Measurements from ENCODE around the gene BIVM.

The BIVM gene

DNA sequence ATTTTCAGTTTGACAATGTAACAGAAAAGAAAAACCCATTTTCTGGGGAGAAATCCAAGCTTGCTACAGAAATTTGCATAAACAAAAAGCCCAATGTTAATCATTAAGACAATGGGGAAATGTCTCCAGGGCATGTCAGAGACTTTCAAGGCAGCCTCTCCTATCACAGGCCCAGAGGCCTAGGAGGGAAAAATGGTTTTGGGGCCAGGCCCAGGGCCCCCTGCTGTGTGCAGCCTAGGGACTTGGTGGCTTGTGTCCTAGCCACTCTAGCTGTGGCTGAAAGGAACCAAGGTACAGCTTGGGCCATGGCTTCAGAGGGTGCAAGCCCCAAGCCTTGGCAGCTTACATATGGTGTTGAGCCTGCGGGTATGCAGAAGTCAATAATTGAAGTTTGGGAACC is 17.3 kb upstream of the BIVM start:
- no peak for ATAC-seq
- TF ChIP-seq, protein P1, sequence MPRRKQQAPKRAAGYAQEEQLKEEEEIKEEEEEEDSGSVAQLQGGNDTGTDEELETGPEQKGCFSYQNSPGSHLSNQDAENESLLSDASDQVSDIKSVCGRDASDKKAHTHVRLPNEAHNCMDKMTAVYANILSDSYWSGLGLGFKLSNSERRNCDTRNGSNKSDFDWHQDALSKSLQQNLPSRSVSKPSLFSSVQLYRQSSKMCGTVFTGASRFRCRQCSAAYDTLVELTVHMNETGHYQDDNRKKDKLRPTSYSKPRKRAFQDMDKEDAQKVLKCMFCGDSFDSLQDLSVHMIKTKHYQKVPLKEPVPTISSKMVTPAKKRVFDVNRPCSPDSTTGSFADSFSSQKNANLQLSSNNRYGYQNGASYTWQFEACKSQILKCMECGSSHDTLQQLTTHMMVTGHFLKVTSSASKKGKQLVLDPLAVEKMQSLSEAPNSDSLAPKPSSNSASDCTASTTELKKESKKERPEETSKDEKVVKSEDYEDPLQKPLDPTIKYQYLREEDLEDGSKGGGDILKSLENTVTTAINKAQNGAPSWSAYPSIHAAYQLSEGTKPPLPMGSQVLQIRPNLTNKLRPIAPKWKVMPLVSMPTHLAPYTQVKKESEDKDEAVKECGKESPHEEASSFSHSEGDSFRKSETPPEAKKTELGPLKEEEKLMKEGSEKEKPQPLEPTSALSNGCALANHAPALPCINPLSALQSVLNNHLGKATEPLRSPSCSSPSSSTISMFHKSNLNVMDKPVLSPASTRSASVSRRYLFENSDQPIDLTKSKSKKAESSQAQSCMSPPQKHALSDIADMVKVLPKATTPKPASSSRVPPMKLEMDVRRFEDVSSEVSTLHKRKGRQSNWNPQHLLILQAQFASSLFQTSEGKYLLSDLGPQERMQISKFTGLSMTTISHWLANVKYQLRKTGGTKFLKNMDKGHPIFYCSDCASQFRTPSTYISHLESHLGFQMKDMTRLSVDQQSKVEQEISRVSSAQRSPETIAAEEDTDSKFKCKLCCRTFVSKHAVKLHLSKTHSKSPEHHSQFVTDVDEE (CRISPR knock-in tag; IDR thresholded peaks at IDR 0.05), result no peak
- TF ChIP-seq OSR1 (CRISPR knock-in tag; IDR thresholded peaks at IDR 0.05), result no peak
- no peak for TF ChIP-seq TOX (CRISPR knock-in tag; IDR thresholded peaks at IDR 0.05; ENCODE audit: borderline replicate concordance)
- TF ChIP-seq, protein P2, sequence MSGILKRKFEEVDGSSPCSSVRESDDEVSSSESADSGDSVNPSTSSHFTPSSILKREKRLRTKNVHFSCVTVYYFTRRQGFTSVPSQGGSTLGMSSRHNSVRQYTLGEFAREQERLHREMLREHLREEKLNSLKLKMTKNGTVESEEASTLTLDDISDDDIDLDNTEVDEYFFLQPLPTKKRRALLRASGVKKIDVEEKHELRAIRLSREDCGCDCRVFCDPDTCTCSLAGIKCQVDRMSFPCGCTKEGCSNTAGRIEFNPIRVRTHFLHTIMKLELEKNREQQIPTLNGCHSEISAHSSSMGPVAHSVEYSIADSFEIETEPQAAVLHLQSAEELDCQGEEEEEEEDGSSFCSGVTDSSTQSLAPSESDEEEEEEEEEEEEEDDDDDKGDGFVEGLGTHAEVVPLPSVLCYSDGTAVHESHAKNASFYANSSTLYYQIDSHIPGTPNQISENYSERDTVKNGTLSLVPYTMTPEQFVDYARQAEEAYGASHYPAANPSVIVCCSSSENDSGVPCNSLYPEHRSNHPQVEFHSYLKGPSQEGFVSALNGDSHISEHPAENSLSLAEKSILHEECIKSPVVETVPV (CRISPR knock-in tag; IDR thresholded peaks at IDR 0.05), result no peak
- no peak for TF ChIP-seq ZFP3 (CRISPR knock-in tag; IDR thresholded peaks at IDR 0.05)
- no peak for TF ChIP-seq SNAI2 (CRISPR knock-in tag; IDR thresholded peaks at IDR 0.05)
- TF ChIP-seq ZC3H10 (CRISPR knock-in tag; IDR thresholded peaks at IDR 0.05), result no peak

DNA sequence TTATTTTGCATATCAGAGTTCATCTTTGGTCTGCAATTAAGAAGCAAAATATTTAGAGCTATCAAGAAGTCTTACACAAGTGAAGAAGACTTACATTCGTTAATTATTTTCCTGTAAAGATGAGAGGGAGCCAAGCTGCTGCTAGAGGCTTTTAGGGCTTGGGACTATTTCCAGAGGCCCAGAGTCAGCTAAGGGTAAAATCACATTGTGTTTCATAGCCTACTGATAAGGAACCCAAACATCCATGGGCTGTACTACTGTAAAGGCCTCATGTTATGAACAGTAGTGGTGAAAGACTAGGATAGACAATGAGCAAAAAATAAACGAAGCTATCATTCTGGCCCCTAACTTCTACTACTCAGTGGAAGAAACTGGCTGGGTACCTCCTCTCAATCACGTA is 14.4 kb upstream of the BIVM start:
- ATAC-seq, result no peak
- TF ChIP-seq BACH2 (CRISPR knock-in tag; IDR thresholded peaks at IDR 0.05; ENCODE audit: borderline replicate concordance) (no peak), ZNF8 (CRISPR knock-in tag; IDR thresholded peaks at IDR 0.05) (no peak), ZNF70 (CRISPR knock-in tag; IDR thresholded peaks at IDR 0.05) (no peak), PPARA (CRISPR knock-in tag; IDR thresholded peaks at IDR 0.05; ENCODE audit: borderline replicate concordance) (no peak), CSDC2 (CRISPR knock-in tag; IDR thresholded peaks at IDR 0.05) (no peak), SNAI2 (CRISPR knock-in tag; IDR thresholded peaks at IDR 0.05) (no peak), TCF4 (CRISPR knock-in tag; IDR thresholded peaks at IDR 0.05; ENCODE audit: borderline replicate concordance) (no peak)
- TF ChIP-seq, protein P3, sequence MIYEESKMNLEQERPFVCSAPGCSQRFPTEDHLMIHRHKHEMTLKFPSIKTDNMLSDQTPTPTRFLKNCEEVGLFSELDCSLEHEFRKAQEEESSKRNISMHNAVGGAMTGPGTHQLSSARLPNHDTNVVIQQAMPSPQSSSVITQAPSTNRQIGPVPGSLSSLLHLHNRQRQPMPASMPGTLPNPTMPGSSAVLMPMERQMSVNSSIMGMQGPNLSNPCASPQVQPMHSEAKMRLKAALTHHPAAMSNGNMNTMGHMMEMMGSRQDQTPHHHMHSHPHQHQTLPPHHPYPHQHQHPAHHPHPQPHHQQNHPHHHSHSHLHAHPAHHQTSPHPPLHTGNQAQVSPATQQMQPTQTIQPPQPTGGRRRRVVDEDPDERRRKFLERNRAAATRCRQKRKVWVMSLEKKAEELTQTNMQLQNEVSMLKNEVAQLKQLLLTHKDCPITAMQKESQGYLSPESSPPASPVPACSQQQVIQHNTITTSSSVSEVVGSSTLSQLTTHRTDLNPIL (CRISPR knock-in tag; IDR thresholded peaks at IDR 0.05; ENCODE audit: low read depth), result no peak
- TF ChIP-seq, protein P4, sequence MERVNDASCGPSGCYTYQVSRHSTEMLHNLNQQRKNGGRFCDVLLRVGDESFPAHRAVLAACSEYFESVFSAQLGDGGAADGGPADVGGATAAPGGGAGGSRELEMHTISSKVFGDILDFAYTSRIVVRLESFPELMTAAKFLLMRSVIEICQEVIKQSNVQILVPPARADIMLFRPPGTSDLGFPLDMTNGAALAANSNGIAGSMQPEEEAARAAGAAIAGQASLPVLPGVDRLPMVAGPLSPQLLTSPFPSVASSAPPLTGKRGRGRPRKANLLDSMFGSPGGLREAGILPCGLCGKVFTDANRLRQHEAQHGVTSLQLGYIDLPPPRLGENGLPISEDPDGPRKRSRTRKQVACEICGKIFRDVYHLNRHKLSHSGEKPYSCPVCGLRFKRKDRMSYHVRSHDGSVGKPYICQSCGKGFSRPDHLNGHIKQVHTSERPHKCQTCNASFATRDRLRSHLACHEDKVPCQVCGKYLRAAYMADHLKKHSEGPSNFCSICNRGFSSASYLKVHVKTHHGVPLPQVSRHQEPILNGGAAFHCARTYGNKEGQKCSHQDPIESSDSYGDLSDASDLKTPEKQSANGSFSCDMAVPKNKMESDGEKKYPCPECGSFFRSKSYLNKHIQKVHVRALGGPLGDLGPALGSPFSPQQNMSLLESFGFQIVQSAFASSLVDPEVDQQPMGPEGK (CRISPR knock-in tag; IDR thresholded peaks at IDR 0.05; ENCODE audit: borderline replicate concordance), result no peak
- TF ChIP-seq, protein P5, sequence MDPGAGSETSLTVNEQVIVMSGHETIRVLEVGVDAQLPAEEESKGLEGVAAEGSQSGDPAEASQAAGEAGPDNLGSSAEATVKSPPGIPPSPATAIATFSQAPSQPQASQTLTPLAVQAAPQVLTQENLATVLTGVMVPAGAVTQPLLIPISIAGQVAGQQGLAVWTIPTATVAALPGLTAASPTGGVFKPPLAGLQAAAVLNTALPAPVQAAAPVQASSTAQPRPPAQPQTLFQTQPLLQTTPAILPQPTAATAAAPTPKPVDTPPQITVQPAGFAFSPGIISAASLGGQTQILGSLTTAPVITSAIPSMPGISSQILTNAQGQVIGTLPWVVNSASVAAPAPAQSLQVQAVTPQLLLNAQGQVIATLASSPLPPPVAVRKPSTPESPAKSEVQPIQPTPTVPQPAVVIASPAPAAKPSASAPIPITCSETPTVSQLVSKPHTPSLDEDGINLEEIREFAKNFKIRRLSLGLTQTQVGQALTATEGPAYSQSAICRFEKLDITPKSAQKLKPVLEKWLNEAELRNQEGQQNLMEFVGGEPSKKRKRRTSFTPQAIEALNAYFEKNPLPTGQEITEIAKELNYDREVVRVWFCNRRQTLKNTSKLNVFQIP (CRISPR knock-in tag; IDR thresholded peaks at IDR 0.05; ENCODE audit: borderline replicate concordance, low read depth), result no peak

DNA sequence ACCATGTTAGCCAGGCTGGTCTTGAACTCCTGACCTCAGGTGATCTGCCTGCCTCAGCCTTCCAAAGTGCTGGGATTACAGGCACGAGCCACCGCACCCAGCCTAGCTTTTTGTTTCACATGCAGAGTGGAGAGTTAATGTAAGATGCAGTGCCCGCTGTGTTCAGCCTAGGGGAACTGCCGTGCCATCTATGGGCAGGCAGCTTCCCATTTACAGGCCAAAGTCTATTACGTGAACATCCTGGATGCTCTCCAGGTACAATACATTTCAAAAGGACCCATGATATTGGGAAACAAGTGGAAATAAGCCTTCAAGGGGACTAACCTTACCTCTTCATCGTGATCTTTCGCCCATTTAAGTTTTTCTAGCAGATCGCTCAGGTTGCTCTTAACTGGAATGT is 10.2 kb upstream of the BIVM start:
- ATAC-seq, result no peak
- TF ChIP-seq GLIS3 (CRISPR knock-in tag; IDR thresholded peaks at IDR 0.05) (no peak), ZNF70 (CRISPR knock-in tag; IDR thresholded peaks at IDR 0.05) (no peak), ESRRG (CRISPR knock-in tag; IDR thresholded peaks at IDR 0.05) (no peak), ZNF8 (CRISPR knock-in tag; IDR thresholded peaks at IDR 0.05) (no peak), ISL1 (CRISPR knock-in tag; IDR thresholded peaks at IDR 0.05) (no peak), ZFP30 (CRISPR knock-in tag; IDR thresholded peaks at IDR 0.05) (no peak), TCF4 (CRISPR knock-in tag; IDR thresholded peaks at IDR 0.05; ENCODE audit: borderline replicate concordance) (no peak), ZFP3 (CRISPR knock-in tag; IDR thresholded peaks at IDR 0.05) (no peak), ARNTL (CRISPR knock-in tag; IDR thresholded peaks at IDR 0.05; ENCODE audit: borderline replicate concordance, low read depth) (no peak), RARB (CRISPR knock-in tag; IDR thresholded peaks at IDR 0.05) (no peak)
- TF ChIP-seq, protein P4 (CRISPR knock-in tag; IDR thresholded peaks at IDR 0.05; ENCODE audit: borderline replicate concordance), result no peak
- TF ChIP-seq, protein P3 (CRISPR knock-in tag; IDR thresholded peaks at IDR 0.05; ENCODE audit: low read depth), result no peak
- TF ChIP-seq, protein P5 (CRISPR knock-in tag; IDR thresholded peaks at IDR 0.05; ENCODE audit: borderline replicate concordance, low read depth), result no peak
- TF ChIP-seq, protein P2 (CRISPR knock-in tag; IDR thresholded peaks at IDR 0.05), result no peak

Data from SK-N-SH treated with all-trans-retinoic acid at 6 μM for 48 hours (cell line).